SK-N-SH treated with all-trans-retinoic acid at 6 μM for 48 hours (cell line): ENCODE measurements around the gene MAPK7.

Experiments
- ARNTL ChIP-seq: fragments of 450-650 bp; formaldehyde crosslinking; IDR thresholded peaks from 2 replicates; pipeline ENCODE4 v1.5.0; 2020; ENCODE audit warnings: low read depth, mild to moderate bottlenecking, moderate library complexity, borderline replicate concordance
- OSR1 ChIP-seq: fragments of 250-450 bp; sonication (Bioruptor Pico); IDR thresholded peaks from 2 replicates; pipeline ENCODE4 v1.8.0; 2022; ENCODE audit warnings: moderate library complexity, mild to moderate bottlenecking, inconsistent platforms
- PATZ1 ChIP-seq: fragments of 250-450 bp; sonication (Bioruptor Pico); IDR thresholded peaks from 2 replicates; pipeline ENCODE4 v1.8.0; 2020; ENCODE audit warnings: mild to moderate bottlenecking, moderate library complexity, borderline replicate concordance
- ZC3H10 ChIP-seq: fragments of 250-450 bp; sonication (Bioruptor Pico); IDR thresholded peaks from 2 replicates; pipeline ENCODE4 v1.5.1; 2021; ENCODE audit warnings: mild to moderate bottlenecking, moderate library complexity

DNA sequence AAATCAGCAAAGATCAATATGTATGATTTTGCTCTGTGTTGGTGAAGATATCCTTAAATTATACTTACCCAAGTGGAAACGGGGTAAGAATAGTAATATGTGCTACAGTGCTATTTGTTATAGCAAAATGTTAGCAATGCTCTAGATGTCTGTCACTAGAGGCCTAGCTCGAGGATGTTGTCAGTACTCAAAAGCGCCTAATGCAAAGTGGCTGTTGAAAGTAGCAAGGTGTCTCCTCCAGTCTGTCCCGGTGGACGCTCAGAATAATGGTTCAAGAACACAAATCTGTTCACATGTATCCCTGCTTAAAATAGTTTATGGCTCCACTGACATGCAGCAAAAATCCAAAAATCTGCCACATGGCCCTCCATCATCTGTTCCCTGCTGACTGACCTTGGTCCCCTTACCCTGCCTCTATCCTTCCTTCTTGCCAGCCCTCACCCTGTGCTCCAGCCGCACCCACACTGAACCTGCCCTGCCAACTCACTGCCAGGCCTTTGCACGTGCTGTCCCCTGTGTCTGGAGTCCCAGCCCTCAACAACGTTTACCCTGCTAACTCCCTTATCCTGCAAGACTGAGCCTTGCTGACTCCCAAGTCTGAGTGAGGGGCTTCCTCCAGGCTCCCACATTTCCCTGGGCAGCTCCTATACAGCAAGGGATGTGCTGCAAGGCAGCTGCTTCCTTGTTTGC is 23.2 kb downstream of the MAPK7 start:
- TF ChIP-seq OSR1 (no peak), PATZ1 (CRISPR knock-in tag) (no peak), ZC3H10 (no peak), ARNTL (CRISPR knock-in tag) (no peak)
